ENCODE measurements around the gene PTGIR.
"Not testable (repeated sequence)": the region's sequence is repeated elsewhere in the genome, so short reads cannot be mapped to it uniquely, and the experiment has no call there.

PTGIR gene

GRCh38 chr19:46639358-46640182 is 14.7 kb upstream of the PTGIR start:
- DNase-seq (ENCODE audit: low spot score) = no peak

GRCh38 chr19:46637224-46637623 is 12.3 kb upstream of the PTGIR start:
- no peak for DNase-seq (ENCODE audit: low spot score)

- DNase-seq (ENCODE audit: low spot score) = no peak
Observed at GRCh38 chr19:46635920-46636761, 11.3 kb upstream of the PTGIR start, which contains the start of gene GNG8. TSS of gene GNG8 (minus strand) at chr19:46636202. CDS start at chr19:46634682, 1,520 bp downstream.

GRCh38 chr19:46634656-46635218 is 9.8 kb upstream of the PTGIR start:
- no peak for DNase-seq (ENCODE audit: low spot score)

- DNase-seq (ENCODE audit: low spot score) = peak; percentile 77
Observed at GRCh38 chr19:46634045-46634655, 9.3 kb upstream of the PTGIR start.

GRCh38 chr19:46633130-46633529 is 8.2 kb upstream of the PTGIR start:
- DNase-seq (ENCODE audit: low spot score) = no peak

- DNase-seq (ENCODE audit: low spot score) = no peak
Observed at GRCh38 chr19:46631481-46631880, 6.6 kb upstream of the PTGIR start.

GRCh38 chr19:46630586-46631205 is 5.8 kb upstream of the PTGIR start:
- no peak for DNase-seq (ENCODE audit: low spot score)

GRCh38 chr19:46629546-46630025 is 4.7 kb upstream of the PTGIR start:
- DNase-seq (ENCODE audit: low spot score) = no peak

- DNase-seq (ENCODE audit: low spot score) = not testable (repeated sequence)
Observed at GRCh38 chr19:46628970-46629369, 4.1 kb upstream of the PTGIR start.

- DNase-seq (ENCODE audit: low spot score) = no peak
Observed at GRCh38 chr19:46626446-46626845, 1.6 kb upstream of the PTGIR start.

GRCh38 chr19:46625731-46626130 is 842 bp upstream of the PTGIR start:
- no peak for DNase-seq (ENCODE audit: low spot score)

GRCh38 chr19:46623915-46624502 is 880 bp downstream of the PTGIR start:
- no peak for DNase-seq (ENCODE audit: low spot score)

GRCh38 chr19:46622118-46622446 is 2.8 kb downstream of the PTGIR start:
- no peak for DNase-seq (ENCODE audit: low spot score)

GRCh38 chr19:46621191-46622117 is 3.4 kb downstream of the PTGIR start:
- no peak for DNase-seq (ENCODE audit: low spot score)

- no peak for DNase-seq (ENCODE audit: low spot score)
Observed at GRCh38 chr19:46620716-46621115, 4.2 kb downstream of the PTGIR start.

- no peak for DNase-seq (ENCODE audit: low spot score)
Observed at GRCh38 chr19:46620267-46620666, 4.6 kb downstream of the PTGIR start.

- no peak for DNase-seq (ENCODE audit: low spot score)
Observed at GRCh38 chr19:46618670-46619231, 6.1 kb downstream of the PTGIR start.

- DNase-seq (ENCODE audit: low spot score) = no peak
Observed at GRCh38 chr19:46617601-46618000, 7.3 kb downstream of the PTGIR start.
